B cell (primary cell): ENCODE measurements around the gene ATXN7L3. TPM values are rescaled to one million over a fixed set of nuclear protein-coding genes. Genes with fewer than 3 reads are reported as not detected.

ENCODE experiments used
- ATAC-seq: fragments of 200-7000 bp; cut with Tn5 transposase; one replicate; pipeline ENCODE4 v1.10.0; 2021; ENCODE audit warnings: low read depth, mild to moderate bottlenecking, moderate number of reproducible peaks, moderate library complexity
- CTCF ChIA-PET: fragments of 350-600 bp; sonication (Branson Sonifier 250); formaldehyde crosslinking; loops from one replicate; lab custom pipeline; 2021; ENCODE audit warnings: antibody characterized with exemption, inconsistent platforms; lab: Charles Lee
- POLR2A ChIA-PET: fragments of 350-600 bp; sonication (Branson Sonifier 250); formaldehyde crosslinking; loops from one replicate; lab custom pipeline; 2021; ENCODE audit warnings: antibody characterized with exemption; lab: Charles Lee
- DNase-seq: peaks from one replicate; pipeline ENCODE4 v3.0.0; 2013
- H2AFZ ChIP-seq: 2 replicates; pipeline ENCODE4 v1.6.1; 2012; ENCODE audit warnings: mild to moderate bottlenecking, low read depth, low read length; ENCODE audit not compliant: insufficient read depth, poor library complexity, severe bottlenecking
- H3K27ac ChIP-seq, 2 donors: 1 replicate in 1 of 2; 2 replicates in 1 of 2; pipeline ENCODE4 v1.5.1; 2012 to 2013; ENCODE audit warnings: low read length in 2 of 2, mild to moderate bottlenecking in 2 of 2, moderate library complexity in 1 of 2
- H3K27me3 ChIP-seq, 4 experiments: fragments of 200-600 bp in 1 of 4; sonication (generic) in 1 of 4; replicated peaks in 1 of 4; 1 replicate in 2 of 4; 2 replicates in 2 of 4; pipeline versions ENCODE4 v1.6.1 to v1.7.0; 2013 to 2016; ENCODE audit warnings: low read length in 3 of 4, mild to moderate bottlenecking in 2 of 4, mixed read lengths in 1 of 4, moderate library complexity in 1 of 4; ENCODE audit not compliant: insufficient read depth in 4 of 4, control insufficient read depth in 3 of 4; ENCODE audit errors: control extremely low read depth in 1 of 4
- H3K36me3 ChIP-seq, 2 experiments: replicated peaks in 1 of 2; 1 replicate in 1 of 2; 2 replicates in 1 of 2; pipeline versions ENCODE4 v1.6.1 to v1.7.1; 2013; ENCODE audit warnings: low read length in 1 of 2; ENCODE audit not compliant: insufficient read depth in 2 of 2, control insufficient read depth in 1 of 2; ENCODE audit errors: control extremely low read depth in 1 of 2, extremely low read depth in 1 of 2
- H3K4me1 ChIP-seq, 2 donors: fragments of 200-600 bp in 1 of 2; sonication (generic) in 1 of 2; 1 replicate in 1 of 2; 2 replicates in 1 of 2; pipeline versions ENCODE4 v1.5.1 to v1.6.1; 2013 to 2017; ENCODE audit warnings: low read length in 2 of 2; ENCODE audit not compliant: control insufficient read depth in 2 of 2, insufficient read depth in 2 of 2
- H3K4me2 ChIP-seq: replicated peaks from 2 replicates; pipeline ENCODE3; 2012; ENCODE audit warnings: mild to moderate bottlenecking, low read depth, low read length; ENCODE audit not compliant: poor library complexity, severe bottlenecking
- H3K4me3 ChIP-seq, 5 experiments: fragments of 200-600 bp in 1 of 5; sonication (generic) in 1 of 5; 1 replicate in 3 of 5; 2 replicates in 2 of 5; pipeline versions ENCODE4 v1.5.1 to v1.7.0; 2011 to 2016; ENCODE audit warnings: low read length in 4 of 5, mild to moderate bottlenecking in 4 of 5, low read depth in 2 of 5, control low read depth in 1 of 5, moderate library complexity in 1 of 5; ENCODE audit not compliant: insufficient read depth in 1 of 5; ENCODE audit errors: control extremely low read depth in 1 of 5, extremely low read depth in 1 of 5
- H3K79me2 ChIP-seq: fragments of 200-600 bp; sonication (generic); one replicate; pipeline ENCODE4 v1.6.0; 2016; ENCODE audit warnings: low read length; ENCODE audit not compliant: control insufficient read depth, insufficient read depth
- H3K9ac ChIP-seq: fragments of 200-600 bp; sonication (generic); 2 replicates; pipeline ENCODE4 v1.6.1; 2017; ENCODE audit warnings: mild to moderate bottlenecking, low read length, moderate library complexity
- H3K9me3 ChIP-seq, 3 donors: one replicate each; pipeline versions ENCODE4 v1.6.1 to v1.7.1; 2013; ENCODE audit warnings: low read length in 2 of 3; ENCODE audit not compliant: control insufficient read depth in 2 of 3, insufficient read depth in 1 of 3; ENCODE audit errors: control extremely low read depth in 1 of 3
- H4K20me1 ChIP-seq: 2 replicates; pipeline ENCODE4 v1.6.0; 2012; ENCODE audit warnings: mild to moderate bottlenecking, low read length; ENCODE audit not compliant: insufficient read depth, control insufficient read depth, poor library complexity, severe bottlenecking
- H3K27ac Mint-ChIP-seq: one replicate; pipeline ENCODE4 v1.8.0; 2021; ENCODE audit warnings: mixed read lengths
- H3K27me3 Mint-ChIP-seq: one replicate; pipeline ENCODE4 v1.8.0; 2021; ENCODE audit warnings: mixed read lengths
- H3K4me1 Mint-ChIP-seq: one replicate; pipeline ENCODE4 v1.8.0; 2021; ENCODE audit warnings: mixed read lengths
- H3K4me3 Mint-ChIP-seq: one replicate; pipeline ENCODE4 v1.8.0; 2021; ENCODE audit warnings: mixed read lengths
- H3K9me3 Mint-ChIP-seq: one replicate; pipeline ENCODE4 v1.8.0; 2022; ENCODE audit warnings: mixed read lengths; ENCODE audit not compliant: insufficient read depth
- CTCF ChIP-seq: fragments of 200-600 bp; IDR thresholded peaks from one replicate; pipeline ENCODE4 v1.8.0; 2022; ENCODE audit warnings: antibody characterized with exemption, mild to moderate bottlenecking
- EZH2 ChIP-seq: IDR thresholded peaks from 2 replicates; pipeline ENCODE4 v1.6.1; 2012; ENCODE audit warnings: borderline replicate concordance, low read depth, mild to moderate bottlenecking, moderate library complexity, low read length; ENCODE audit not compliant: insufficient read depth, poor library complexity, severe bottlenecking
- WGBS: methylation state at CpG from one replicate; pipeline ENCODE4 v1.1.5; 2013; ENCODE audit warnings: missing lambda C conversion rate; ENCODE audit not compliant: insufficient coverage; 5-methylcytosine and 5-hydroxymethylcytosine counted together
- intact Hi-C: fragments of 100-400 bp; cut with micrococcal nuclease; formaldehyde crosslinking; loops from one replicate; pipeline ENCODE4 v1.10.0; 2022
- polyA plus RNA-seq: library from polyadenylated mRNA; depleted of rRNA; stranded (reverse); fragments of >200 nt; gene quantifications from 2 replicates; pipeline ENCODE4 v1.2.3, GENCODE V29; 2012
- total RNA-seq, 2 donors: library from RNA; stranded (reverse); fragments of 120-200 nt in 1 of 2; gene quantifications; 1 replicate in 1 of 2; 2 replicates in 1 of 2; pipeline versions ENCODE4 v1.2.3 to v1.2.4, GENCODE V29; 2013 to 2022

The ATXN7L3 gene
- total and polyA plus RNA-seq, 2 donors (not counting 1 experiment from before 2014, with no cell fraction given), result 63.6 to 107 TPM

DNA sequence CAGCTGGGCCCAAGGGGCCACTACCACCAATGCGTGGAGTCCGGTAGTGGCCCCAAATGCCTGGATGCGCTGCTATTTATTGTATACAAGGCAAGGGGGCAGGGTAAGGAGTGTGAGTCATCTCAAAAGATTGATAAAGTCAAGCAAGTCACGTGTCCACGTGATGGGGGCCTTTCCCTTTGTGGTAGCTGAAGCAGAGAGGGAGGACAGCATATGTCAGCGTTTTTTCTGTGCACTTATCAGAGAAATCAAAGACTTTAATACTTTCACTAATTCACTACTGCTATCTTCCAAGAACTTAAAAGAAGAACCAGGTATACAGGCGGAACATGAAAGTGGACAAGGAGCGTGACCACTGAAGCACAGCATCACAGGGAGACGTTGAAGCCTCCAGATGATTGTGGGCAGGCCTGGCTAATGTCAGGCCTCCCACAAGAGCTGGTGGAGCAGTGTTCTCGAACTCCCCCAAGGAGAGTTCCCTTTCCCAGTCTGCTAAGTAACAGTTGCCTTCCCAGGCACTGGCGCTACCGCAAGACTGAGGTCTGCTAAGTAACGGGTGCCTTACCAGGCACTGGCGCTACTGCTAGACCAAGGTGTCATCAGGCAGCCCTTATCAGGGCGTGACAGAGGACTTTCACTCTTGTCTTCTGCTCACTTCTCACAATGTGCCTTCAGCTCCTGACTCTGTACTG lies 40.0 kb downstream of the ATXN7L3 start:
- no peaks in the 10 kb centered on the region for H3K79me2 ChIP-seq
- ChIA-PET POLR2A (no interaction called here), CTCF (interaction anchor here (0.5 to 2.8 kb wide), 3 partner anchors 9 to 181 kb away, joined by 3 to 7 read pairs (median 4); no protein-coding TSS in a partner anchor)
- TF ChIP-seq EZH2, result no peak
- TF ChIP-seq CTCF, result no peak
- 86% methylated on average over 15 of the region's 15 CpGs for WGBS
- no peaks in the 10 kb centered on the region for H3K4me1 ChIP-seq
- Mint-ChIP-seq H3K4me1 (no peaks in the 10 kb centered on the region), H3K4me3 (no peak overlapping the region), H3K27me3 (no peaks in the 10 kb centered on the region), H3K27ac (no peak overlapping the region), H3K9me3 (no peaks in the 10 kb centered on the region)
- H3K9ac ChIP-seq, result no peak overlapping the region
- H3K27me3 ChIP-seq, result no peaks in the 10 kb centered on the region
- H3K4me2 ChIP-seq, result no peak overlapping the region
- H2AFZ ChIP-seq, result no peak overlapping the region
- DNase-seq (no peak), ATAC-seq (no peak)
- no peak overlapping the region for H3K4me3 ChIP-seq
- intact Hi-C loops, result no loop called here
- H4K20me1 ChIP-seq, result no peaks in the 10 kb centered on the region
- H3K36me3 ChIP-seq, result no peaks in the 10 kb centered on the region
- H3K9me3 ChIP-seq, result no peaks in the 10 kb centered on the region
- H3K27ac ChIP-seq, result no peak overlapping the region

GRCh38 chr17:44155488-44155887 lies 44.2 kb downstream of the ATXN7L3 start:
- Histone ChIP-seq H4K20me1 (no peaks in the 10 kb centered on the region), H3K27ac (no peak overlapping the region), H3K27me3 (no peaks in the 10 kb centered on the region), H3K9ac (no peak overlapping the region), H3K4me2 (no peak overlapping the region), H3K4me3 (no peak overlapping the region), H2AFZ (no peak overlapping the region), H3K36me3 (no peaks in the 10 kb centered on the region), H3K79me2 (no peaks in the 10 kb centered on the region), H3K4me1 (no peaks in the 10 kb centered on the region), H3K9me3 (no peaks in the 10 kb centered on the region)
- no peaks in the 10 kb centered on the region for H3K9me3 Mint-ChIP-seq
- intact Hi-C loops, result no loop called here
- ChIA-PET CTCF (interaction anchor here (0.9 kb wide), 1 partner anchor 8 kb away, joined by 3 read pairs; no protein-coding TSS in a partner anchor), POLR2A (interaction anchor here (0.7 kb wide), 1 partner anchor 757 kb away, joined by 3 read pairs; no protein-coding TSS in a partner anchor)
- TF ChIP-seq CTCF (no peak), EZH2 (no peak)
- no peaks in the 10 kb centered on the region for H3K27me3 Mint-ChIP-seq
- no peak overlapping the region for H3K27ac Mint-ChIP-seq
- DNase-seq (no peak), ATAC-seq (no peak)
- no peak overlapping the region for H3K4me3 Mint-ChIP-seq
- no peaks in the 10 kb centered on the region for H3K4me1 Mint-ChIP-seq
- WGBS, result 89% methylated on average over 1 of the region's 2 CpGs
